ENCODE results near the gene ELMOD1. TPM values are rescaled to one million over a fixed set of nuclear protein-coding genes. Genes with fewer than 3 reads are reported as not detected.
"Not testable (repeated sequence)": the region's sequence is repeated elsewhere in the genome, so short reads cannot be mapped to it uniquely, and the experiment has no call there.

The ELMOD1 gene
- total and polyA plus RNA-seq, 2 experiments from 2014 or later = 1.2 to 1.6 TPM

DNA sequence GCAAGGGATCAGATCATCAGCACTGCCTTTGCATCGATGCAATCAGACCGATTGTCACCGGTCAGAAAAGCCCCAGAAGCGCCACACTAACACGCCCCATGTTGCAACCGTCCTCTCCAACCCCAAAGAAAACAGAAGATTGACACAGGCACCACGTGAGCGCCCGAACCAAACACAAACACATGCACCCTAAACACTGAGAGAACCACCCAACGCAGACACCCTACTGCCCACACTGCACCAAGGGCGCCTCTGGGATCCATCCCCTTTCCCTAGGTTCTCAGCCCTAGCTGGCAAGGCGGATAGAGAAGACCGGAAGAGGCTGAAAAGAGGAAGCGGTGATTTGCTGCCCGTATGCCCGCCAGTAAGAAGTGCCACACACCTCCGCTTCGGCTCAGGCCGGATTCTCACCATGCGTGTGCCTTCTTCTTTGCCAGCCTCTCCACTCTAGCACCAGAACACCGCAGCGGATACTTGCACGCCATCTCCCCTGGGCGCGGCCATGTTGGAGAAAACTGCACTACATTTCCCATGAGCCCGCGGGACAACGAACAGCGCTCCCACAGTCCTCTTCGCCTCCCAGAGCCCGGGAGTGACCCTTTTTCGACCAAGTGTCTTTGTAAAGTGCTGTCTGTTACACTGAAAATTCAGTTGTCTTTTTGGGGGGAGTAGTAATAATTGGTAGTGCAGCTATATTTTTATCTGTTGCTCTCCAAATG, 25.6 kb upstream of the ELMOD1 start, which contains the start of gene ALKBH8:
ALKBH8 (minus strand) TSS at position 517 of the 719 bp plus-strand sequence. CDS start 4,842 bp downstream, outside the sequence.
- H3K27ac ChIP-seq (ENCODE audit: low read depth) = 0 out of 2 replicates have a peak within 1 kb of the TSS, but pooled peaks have one; percentile 79
- peak within 1 kb of the TSS; percentile 84 for H3K4me3 ChIP-seq
- peaks cover 21% of the 10 kb centered on the region for H3K4me1 ChIP-seq (ENCODE audit: insufficient read depth)
- DNase-seq (ENCODE audit: low spot score) = peak; percentile 87
- Mint-ChIP-seq H3K36me3 (ENCODE audit: low read depth) (no peaks in the 10 kb centered on the region), H3K4me1 (peaks cover 19% of the 10 kb centered on the region), H3K9me3 (no peaks in the 10 kb centered on the region), H3K27me3 (ENCODE audit: insufficient read depth, low read depth, poor library complexity) (peaks cover 4% of the 10 kb centered on the region), H3K27ac (peak within 1 kb of the TSS; percentile 96), H3K4me3 (peak within 1 kb of the TSS; percentile 95)
- peak within 1 kb of the TSS; percentile 93 for H2AFZ ChIP-seq
- ATAC-seq = peak; percentile 95
- H3F3A ChIP-seq (replicated peaks; ENCODE audit: low read depth) = no peaks in the 10 kb centered on the region
- no peaks in the 10 kb centered on the region for H4K20me1 ChIP-seq (replicated peaks; ENCODE audit: insufficient read depth)
- peak within 1 kb of the TSS; percentile 95 for H3K4me2 ChIP-seq
- H3K9me2 ChIP-seq (ENCODE audit: insufficient read depth) = no peaks in the 10 kb centered on the region
- peaks cover 46% of the 10 kb centered on the region for H3K79me2 ChIP-seq (replicated peaks; ENCODE audit: insufficient read depth)
- TF ChIP-seq, protein P1, sequence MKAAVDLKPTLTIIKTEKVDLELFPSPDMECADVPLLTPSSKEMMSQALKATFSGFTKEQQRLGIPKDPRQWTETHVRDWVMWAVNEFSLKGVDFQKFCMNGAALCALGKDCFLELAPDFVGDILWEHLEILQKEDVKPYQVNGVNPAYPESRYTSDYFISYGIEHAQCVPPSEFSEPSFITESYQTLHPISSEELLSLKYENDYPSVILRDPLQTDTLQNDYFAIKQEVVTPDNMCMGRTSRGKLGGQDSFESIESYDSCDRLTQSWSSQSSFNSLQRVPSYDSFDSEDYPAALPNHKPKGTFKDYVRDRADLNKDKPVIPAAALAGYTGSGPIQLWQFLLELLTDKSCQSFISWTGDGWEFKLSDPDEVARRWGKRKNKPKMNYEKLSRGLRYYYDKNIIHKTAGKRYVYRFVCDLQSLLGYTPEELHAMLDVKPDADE (IDR thresholded peaks at IDR 0.05) = peak; percentile 92
- peak; percentile 73 for TF ChIP-seq POLR2AphosphoS5 (IDR thresholded peaks at IDR 0.05; ENCODE audit: low read depth)
- no peak for TF ChIP-seq EZH2 (IDR thresholded peaks at IDR 0.05; ENCODE audit: low read depth, unreplicated experiment)
- H3K36me3 ChIP-seq (ENCODE audit: insufficient read depth) = no peaks in the 10 kb centered on the region
- H3K27me3 ChIP-seq (ENCODE audit: insufficient read depth) = no peaks in the 10 kb centered on the region

DNA sequence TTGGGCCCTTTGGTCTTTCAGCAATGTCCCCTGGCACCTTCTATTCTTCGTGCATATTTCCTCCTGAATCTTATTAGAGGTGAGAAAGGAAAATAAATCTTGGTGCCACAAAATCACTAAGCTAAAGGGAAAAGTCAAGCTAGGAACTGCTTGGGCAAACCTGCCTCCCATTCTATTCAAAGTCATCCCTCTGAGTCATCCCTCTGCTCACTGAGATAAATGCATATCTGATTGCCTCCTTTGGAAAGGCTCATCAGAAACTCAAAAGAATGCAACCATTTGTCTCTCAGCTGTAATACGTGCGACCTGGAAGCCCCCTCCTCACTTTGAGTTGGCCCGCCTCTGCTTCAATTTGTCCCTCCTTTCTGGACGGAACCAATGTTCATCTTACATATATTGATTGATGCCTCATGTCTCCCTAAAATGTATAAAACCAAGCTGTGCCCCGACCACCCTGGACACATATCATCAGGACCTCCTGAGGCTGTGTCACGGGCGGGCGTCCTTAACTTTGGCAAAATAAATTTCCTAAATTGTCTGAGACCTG, 24.9 kb upstream of the ELMOD1 start:
- ATAC-seq = not testable (repeated sequence)
- H2AFZ ChIP-seq = peak overlapping the region; percentile 93

DNA sequence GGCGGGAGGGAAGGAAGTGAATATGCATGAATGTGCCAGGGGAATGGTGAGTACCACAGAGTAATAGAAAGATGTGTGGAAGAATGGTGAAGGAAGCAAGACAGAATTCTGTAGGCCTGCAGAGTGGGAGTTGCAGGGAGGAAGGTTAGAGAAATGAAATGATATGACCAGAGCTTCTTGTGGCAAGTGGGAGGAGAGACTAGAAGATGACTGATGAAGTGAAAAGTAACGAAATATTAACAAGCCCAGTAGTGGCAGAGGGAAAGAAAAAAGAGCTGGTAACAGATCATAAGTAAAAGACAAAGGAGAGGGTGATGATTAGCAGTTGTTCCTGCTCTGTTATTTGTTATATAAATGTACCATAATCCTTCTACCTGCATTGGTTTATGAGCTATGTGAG, 24.4 kb upstream of the ELMOD1 start:
- Histone ChIP-seq H3K27ac (ENCODE audit: low read depth) (no peak overlapping the region), H3K79me2 (replicated peaks; ENCODE audit: insufficient read depth) (peaks cover 36% of the 10 kb centered on the region), H4K20me1 (replicated peaks; ENCODE audit: insufficient read depth) (no peaks in the 10 kb centered on the region), H2AFZ (peak overlapping the region; percentile 93), H3K4me2 (peak overlapping the region; percentile 95), H3F3A (replicated peaks; ENCODE audit: low read depth) (no peaks in the 10 kb centered on the region), H3K4me1 (ENCODE audit: insufficient read depth) (peaks cover 21% of the 10 kb centered on the region), H3K9me2 (ENCODE audit: insufficient read depth) (no peaks in the 10 kb centered on the region), H3K36me3 (ENCODE audit: insufficient read depth) (no peaks in the 10 kb centered on the region), H3K4me3 (peak overlapping the region; percentile 84), H3K27me3 (ENCODE audit: insufficient read depth) (no peaks in the 10 kb centered on the region)
- Mint-ChIP-seq H3K27ac (no peak overlapping the region), H3K4me1 (peaks cover 21% of the 10 kb centered on the region), H3K9me3 (no peaks in the 10 kb centered on the region; the same call in 2 of the 3 replicates), H3K36me3 (ENCODE audit: low read depth) (no peaks in the 10 kb centered on the region), H3K27me3 (ENCODE audit: insufficient read depth, low read depth, poor library complexity) (peaks cover 4% of the 10 kb centered on the region), H3K4me3 (peak overlapping the region; percentile 95)
- ATAC-seq (no peak), DNase-seq (ENCODE audit: low spot score) (no peak)
- TF ChIP-seq POLR2AphosphoS5 (IDR thresholded peaks at IDR 0.05; ENCODE audit: low read depth) = no peak
- no peak for TF ChIP-seq NANOG (IDR thresholded peaks at IDR 0.05; ENCODE audit: borderline replicate concordance)
- TF ChIP-seq, protein P2, sequence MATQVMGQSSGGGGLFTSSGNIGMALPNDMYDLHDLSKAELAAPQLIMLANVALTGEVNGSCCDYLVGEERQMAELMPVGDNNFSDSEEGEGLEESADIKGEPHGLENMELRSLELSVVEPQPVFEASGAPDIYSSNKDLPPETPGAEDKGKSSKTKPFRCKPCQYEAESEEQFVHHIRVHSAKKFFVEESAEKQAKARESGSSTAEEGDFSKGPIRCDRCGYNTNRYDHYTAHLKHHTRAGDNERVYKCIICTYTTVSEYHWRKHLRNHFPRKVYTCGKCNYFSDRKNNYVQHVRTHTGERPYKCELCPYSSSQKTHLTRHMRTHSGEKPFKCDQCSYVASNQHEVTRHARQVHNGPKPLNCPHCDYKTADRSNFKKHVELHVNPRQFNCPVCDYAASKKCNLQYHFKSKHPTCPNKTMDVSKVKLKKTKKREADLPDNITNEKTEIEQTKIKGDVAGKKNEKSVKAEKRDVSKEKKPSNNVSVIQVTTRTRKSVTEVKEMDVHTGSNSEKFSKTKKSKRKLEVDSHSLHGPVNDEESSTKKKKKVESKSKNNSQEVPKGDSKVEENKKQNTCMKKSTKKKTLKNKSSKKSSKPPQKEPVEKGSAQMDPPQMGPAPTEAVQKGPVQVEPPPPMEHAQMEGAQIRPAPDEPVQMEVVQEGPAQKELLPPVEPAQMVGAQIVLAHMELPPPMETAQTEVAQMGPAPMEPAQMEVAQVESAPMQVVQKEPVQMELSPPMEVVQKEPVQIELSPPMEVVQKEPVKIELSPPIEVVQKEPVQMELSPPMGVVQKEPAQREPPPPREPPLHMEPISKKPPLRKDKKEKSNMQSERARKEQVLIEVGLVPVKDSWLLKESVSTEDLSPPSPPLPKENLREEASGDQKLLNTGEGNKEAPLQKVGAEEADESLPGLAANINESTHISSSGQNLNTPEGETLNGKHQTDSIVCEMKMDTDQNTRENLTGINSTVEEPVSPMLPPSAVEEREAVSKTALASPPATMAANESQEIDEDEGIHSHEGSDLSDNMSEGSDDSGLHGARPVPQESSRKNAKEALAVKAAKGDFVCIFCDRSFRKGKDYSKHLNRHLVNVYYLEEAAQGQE (IDR thresholded peaks at IDR 0.05; ENCODE audit: unreplicated experiment) = no peak
- TF ChIP-seq, protein P3, sequence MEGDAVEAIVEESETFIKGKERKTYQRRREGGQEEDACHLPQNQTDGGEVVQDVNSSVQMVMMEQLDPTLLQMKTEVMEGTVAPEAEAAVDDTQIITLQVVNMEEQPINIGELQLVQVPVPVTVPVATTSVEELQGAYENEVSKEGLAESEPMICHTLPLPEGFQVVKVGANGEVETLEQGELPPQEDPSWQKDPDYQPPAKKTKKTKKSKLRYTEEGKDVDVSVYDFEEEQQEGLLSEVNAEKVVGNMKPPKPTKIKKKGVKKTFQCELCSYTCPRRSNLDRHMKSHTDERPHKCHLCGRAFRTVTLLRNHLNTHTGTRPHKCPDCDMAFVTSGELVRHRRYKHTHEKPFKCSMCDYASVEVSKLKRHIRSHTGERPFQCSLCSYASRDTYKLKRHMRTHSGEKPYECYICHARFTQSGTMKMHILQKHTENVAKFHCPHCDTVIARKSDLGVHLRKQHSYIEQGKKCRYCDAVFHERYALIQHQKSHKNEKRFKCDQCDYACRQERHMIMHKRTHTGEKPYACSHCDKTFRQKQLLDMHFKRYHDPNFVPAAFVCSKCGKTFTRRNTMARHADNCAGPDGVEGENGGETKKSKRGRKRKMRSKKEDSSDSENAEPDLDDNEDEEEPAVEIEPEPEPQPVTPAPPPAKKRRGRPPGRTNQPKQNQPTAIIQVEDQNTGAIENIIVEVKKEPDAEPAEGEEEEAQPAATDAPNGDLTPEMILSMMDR (conservative IDR thresholded peaks at IDR 0.05; ENCODE audit: low read depth in 2 of 2) = no peak
- no peak for TF ChIP-seq ZNF331 (CRISPR knock-in tag; IDR thresholded peaks at IDR 0.05; ENCODE audit: low read depth)
- TF ChIP-seq EZH2 (IDR thresholded peaks at IDR 0.05; ENCODE audit: low read depth, unreplicated experiment) = no peak
- TF ChIP-seq, protein P1 (IDR thresholded peaks at IDR 0.05) = no peak
- no peak for TF ChIP-seq JUNB (IDR thresholded peaks at IDR 0.05; ENCODE audit: unreplicated experiment)
- TF ChIP-seq EZH2phosphoT487 (IDR thresholded peaks at IDR 0.05; ENCODE audit: unreplicated experiment) = no peak

More for the DNA sequence above, 24.9 kb upstream of the ELMOD1 start:
- not testable (repeated sequence) for H4K20me1 ChIP-seq (replicated peaks; ENCODE audit: insufficient read depth); H3K36me3 ChIP-seq (ENCODE audit: insufficient read depth); H3K9me3 Mint-ChIP-seq; H3K9me2 ChIP-seq (ENCODE audit: insufficient read depth); H3K27ac ChIP-seq (ENCODE audit: low read depth); H3K36me3 Mint-ChIP-seq (ENCODE audit: low read depth); H3K27me3 Mint-ChIP-seq (ENCODE audit: insufficient read depth, low read depth, poor library complexity); H3F3A ChIP-seq (replicated peaks; ENCODE audit: low read depth); H3K27me3 ChIP-seq (ENCODE audit: insufficient read depth); DNase-seq (ENCODE audit: low spot score)
- Mint-ChIP-seq H3K4me3 (peak overlapping the region; percentile 95), H3K4me1 (peaks cover 21% of the 10 kb centered on the region), H3K27ac (peak overlapping the region; percentile 96)
- peaks cover 41% of the 10 kb centered on the region for H3K79me2 ChIP-seq (replicated peaks; ENCODE audit: insufficient read depth)
- H3K4me3 ChIP-seq = peak overlapping the region; percentile 84
- peak overlapping the region; percentile 95 for H3K4me2 ChIP-seq
- H3K4me1 ChIP-seq (ENCODE audit: insufficient read depth) = peaks cover 21% of the 10 kb centered on the region

Data from GM23338 (cell line).